ENCODE data around the gene LIMK2.
"Not testable (repeated sequence)": the region's sequence is repeated elsewhere in the genome, so short reads cannot be mapped to it uniquely, and the experiment has no call there.

Gene LIMK2

DNA sequence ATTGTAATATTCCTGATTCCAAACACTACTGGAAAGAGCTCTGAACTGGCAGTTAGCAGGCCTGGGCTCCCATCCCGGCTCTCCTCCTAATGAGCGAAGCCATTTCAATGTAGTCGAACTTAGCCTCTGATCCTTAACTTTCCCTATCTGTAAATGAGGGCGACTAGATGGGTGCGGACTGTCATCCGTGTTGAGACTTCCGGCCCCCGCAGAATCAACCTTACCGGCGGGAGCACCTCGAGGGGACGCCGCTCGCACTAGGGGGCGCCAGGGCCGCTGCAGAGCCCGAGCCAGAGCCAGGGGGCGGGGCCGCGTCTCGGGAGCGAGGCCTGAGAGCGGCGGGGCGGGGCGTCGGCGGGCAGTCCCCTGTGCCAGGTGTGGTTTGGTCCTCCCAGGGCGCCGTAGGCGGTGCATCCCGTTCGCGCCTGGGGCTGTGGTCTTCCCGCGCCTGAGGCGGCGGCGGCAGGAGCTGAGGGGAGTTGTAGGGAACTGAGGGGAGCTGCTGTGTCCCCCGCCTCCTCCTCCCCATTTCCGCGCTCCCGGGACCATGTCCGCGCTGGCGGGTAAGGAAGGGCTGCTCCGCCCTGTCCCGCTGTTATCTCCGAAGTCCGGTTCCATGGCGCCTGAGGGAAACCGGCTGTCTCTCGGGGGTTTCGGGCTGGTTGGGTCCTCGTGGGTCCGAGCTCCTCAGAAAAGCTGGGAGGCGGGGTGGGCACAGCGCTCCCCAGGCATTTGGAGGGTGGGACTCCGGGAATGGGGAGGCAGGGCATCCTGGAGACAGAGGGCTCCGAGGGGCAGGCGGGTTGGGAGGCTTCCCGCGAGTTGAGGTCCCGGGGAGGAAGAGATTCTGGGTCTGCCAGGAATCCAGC, at the start of gene LIMK2:
LIMK2 (plus strand) TSS at position 437 of the 869 bp plus-strand sequence; CDS start at position 548, 111 bp downstream.
- DNase-seq (ENCODE audit: low spot score): peak; percentile 94

DNA sequence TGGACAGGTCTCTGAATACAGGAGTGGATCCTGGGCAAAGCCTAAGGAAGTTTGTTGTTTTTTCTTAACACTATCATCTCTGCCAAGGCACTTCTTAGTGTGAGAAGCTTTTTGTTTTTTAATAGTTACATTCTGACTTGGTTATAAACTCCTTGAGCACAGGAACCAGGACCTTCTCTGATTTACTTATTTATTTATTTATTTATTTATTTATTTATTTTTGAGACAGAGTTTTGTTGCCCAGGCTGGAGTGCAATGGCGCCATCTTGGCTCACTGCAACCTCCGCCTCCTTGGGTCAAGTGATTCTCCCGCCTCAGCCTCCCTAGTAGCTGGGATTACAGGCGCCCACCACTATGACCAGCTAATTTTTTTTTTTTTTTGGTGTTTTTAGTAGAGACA, 41.1 kb upstream of the LIMK2 start:
- DNase-seq (ENCODE audit: low spot score): no peak

DNA sequence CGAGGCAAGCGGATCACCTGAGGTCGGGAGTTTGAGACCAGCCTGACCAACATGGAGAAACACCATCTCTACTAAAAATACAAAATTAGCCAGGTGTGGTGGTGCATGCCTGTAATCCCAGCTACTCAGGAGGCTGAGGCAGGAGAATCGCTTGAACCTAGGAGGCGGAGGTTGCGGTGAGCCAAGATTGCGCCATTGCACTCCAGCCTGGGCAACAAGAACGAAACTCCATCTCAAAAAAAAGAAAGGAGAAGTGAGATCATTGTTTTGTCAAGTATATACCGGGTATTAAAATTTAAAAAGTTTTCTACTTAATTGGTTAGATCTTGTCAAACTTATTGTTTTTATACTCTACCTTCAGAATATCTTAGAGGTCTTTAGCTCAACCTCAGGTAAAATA, 40.4 kb upstream of the LIMK2 start:
- not testable (repeated sequence) for DNase-seq (ENCODE audit: low spot score)

DNA sequence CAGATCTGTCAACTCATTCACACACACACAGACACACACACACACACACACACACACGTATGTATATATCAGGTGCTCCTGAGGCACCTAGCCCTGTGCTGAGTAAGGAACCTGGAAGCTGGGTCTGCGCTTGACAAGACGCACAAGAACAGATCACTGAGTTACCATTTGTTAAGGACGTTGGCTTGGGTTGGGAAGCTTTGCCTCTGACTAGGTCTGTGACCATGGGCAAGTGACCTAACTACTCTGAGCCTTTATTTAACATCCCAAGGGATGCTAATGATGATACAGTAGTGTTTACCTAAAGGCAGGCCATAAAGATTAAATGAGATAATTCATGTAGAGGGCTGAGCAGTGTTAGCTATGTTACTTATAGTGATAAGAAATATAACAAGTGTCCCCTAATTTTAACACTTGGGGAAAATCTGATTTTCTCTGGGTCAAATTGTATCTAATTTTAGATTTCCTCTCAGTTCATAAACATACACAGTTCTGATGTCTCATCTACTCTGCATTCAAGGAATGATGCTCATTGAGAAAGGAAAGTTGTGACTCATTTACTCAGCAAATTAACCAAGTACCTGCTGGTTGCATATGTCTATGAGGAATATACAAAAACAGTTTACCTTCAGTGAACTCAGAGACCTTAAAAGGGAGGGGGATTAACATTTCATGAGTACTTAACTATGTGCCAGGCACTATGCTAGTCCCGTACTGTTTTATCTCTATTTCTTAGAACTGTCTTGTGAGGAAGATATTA, 38.5 kb upstream of the LIMK2 start:
- no peak for DNase-seq (ENCODE audit: low spot score)

DNA sequence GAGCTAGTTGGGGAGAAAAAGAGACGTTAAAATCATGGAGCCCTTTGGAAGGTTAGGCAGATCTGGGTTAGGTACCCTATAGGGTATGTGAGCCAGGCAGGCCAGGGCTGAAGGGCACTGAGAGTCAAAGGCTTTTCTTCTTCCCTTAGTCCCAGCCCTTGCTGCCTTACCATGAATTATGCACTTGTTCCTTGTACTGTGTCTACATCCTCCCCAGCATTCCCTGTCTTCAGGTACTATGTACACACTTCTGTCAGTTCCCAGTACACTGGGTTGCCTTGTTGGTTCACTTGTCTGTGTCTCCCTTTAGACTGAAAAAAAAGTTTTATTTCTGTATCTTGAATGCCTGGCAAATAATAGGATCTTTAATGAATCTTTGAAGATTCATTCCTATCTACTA, 35.2 kb upstream of the LIMK2 start:
- DNase-seq (ENCODE audit: low spot score): no peak

DNA sequence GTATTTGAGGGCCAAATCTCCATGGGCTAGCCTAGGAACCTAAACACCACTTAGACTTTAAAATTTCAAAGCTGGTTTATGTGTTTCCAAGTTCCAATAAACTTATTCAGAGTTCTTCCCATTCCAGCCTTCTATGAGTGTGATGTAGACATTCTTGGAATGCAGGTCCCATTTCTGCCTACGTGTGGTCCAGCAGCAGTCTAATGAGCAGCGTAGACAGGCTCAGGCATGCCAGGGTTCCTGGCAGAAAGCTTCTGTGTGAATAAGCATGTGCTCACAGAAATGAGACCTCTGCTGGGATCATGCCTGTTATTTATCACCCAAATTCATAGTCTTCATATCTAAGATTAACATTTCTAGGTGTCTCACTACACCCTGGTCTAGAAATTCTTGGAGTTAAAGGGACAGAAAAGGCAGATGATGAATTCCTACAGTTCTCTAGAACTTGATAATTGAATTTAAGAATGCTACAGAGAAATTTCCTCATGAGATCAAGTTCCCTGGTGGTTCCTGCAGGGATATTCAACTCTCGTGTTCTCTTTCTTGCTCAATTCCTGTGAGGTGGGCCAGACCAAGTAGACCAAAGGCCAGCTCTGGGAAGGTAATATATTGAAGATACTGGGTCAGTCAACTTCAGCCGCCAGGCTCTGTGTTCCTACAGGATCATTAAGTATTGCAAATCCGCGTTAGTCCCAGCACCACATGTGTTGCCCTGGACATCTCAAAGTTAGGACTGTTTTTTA, 34.5 kb upstream of the LIMK2 start:
- no peak for DNase-seq (ENCODE audit: low spot score)

DNA sequence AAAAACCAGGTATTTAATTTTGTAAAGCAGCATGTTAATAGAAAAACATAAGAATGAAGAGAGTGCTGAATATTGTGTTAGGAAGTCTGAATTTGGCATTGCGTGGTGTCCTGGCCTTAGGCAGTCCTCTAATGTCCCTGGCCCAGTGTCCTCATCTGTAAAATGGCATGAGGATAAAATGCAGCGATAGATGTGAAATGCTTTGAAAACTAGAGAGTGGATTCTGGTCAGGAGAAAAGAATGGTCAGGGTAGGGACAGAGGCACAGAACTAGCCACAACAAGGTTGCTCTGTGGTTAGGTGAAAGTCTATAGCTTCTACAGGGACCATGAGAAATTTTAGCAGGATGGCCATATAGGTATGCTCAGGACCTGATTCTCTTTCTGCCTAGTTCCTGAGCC, 33.2 kb upstream of the LIMK2 start:
- DNase-seq (ENCODE audit: low spot score): no peak

DNA sequence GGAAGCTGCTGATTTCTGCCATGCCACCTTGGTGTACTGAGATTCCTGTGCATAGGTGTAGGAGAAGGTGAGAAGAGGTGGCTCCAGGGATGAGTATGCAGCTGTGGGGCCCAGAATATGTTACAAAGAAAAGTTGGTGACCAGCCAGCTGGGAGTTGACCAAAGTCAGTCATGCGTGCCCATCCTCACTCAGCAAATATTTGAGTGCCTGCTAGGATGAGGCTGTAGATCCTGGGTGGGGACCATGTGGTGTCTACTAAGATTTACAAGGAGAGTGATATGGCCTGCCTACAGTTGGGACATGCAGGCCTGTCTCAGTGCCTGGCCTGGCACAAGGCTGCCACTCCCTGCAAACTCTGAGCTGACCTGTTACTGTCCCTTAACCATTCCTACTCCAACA, 32.8 kb upstream of the LIMK2 start:
- DNase-seq (ENCODE audit: low spot score): no peak

DNA sequence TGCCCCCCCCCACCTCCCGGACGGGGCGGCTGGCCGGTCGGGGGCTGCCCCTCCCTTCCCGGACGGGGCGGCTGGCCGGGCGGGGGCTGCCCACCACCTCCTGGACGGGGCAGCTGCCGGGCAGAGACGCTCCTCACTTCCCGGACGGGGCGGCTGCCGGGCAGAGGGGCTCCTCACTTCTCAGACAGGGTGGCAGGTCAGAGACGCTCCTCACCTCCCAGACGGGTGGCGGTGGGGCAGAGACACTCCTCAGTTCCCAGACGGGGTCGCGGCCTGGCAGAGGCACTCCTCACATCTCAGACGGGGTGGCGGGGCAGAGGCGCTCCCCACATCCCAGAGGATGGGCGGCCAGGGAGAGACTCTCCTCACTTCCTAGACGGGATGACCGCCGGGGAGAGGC, 28.1 kb upstream of the LIMK2 start:
- no peak for DNase-seq (ENCODE audit: low spot score)

DNA sequence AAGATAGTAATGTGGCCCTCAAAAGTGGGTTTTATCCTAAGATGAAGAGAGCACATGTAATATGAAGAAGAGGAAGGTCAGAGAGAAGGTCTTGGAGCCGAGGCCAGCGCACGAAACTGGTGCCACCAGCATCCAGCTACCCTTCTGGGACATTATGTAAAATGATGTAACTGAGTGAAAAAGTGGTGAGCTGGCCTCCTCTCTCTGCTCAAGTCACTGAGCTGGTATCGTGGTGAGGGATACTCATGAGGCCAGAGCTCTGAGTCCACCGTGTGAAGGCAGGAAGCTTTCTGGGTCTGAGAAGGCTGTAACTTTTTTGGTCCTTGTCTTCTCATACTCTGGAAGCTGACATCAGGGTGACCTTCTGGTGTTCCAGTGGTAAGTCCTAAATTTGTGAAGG, 27.0 kb upstream of the LIMK2 start:
- DNase-seq (ENCODE audit: low spot score): no peak

DNA sequence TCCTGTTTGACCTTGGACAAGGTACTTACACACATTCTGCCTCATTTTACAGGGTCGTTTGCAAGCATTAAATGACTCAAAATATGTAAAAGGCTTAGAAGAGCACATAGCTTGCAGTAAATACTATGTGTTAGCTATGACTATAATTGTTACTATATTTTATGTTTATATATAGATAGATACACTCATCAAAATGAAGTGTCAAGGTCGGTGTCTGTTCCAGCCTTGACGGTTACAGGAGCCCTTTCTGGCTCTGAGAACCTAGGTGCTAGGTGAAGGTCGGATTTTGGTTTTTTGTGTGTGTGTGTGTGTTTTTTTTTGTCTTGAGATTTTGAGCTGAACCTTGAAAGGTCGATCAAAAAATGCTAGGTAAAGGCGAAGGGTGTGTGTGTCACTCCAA, 24.5 kb upstream of the LIMK2 start:
- DNase-seq (ENCODE audit: low spot score): no peak

DNA sequence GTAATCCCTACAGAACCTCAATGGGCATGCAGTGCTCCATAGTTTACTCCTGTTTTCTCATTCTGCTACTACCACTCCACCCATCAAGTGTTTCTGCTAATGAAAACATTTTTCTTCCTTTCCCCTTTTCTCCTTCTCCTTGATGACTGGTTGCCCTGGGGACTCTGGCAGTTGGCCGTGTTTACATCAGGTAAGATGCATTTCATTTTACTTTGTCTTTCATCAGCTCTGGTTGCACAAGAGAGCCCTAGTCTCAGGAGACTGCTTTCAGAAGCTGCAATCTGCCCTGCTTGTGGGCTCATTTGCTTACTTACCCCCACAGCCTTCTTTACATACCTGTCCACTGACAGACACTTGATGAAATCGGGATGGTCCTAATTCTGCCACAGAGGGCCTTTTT, 19.6 kb upstream of the LIMK2 start:
- DNase-seq (ENCODE audit: low spot score): peak; percentile 12

DNA sequence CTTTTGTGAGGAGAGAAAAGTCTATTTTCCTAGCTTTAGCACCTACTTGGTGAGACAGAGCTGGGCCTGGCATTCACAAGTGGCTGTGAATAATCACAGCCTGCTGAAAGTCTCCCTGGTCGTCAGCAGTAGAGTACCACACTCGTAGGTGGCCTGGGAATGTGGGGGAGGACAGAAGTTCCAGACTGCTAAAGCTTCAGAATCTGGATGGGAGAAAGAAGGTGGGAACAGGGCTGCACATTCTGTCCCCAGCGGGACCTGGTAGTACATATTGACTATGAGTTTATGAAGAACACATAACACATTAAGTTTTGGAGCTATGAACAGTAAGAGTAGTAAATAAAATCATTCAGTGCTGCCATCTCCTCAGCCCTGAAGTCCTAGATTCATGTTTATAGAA, 19.0 kb upstream of the LIMK2 start:
- no peak for DNase-seq (ENCODE audit: low spot score)

DNA sequence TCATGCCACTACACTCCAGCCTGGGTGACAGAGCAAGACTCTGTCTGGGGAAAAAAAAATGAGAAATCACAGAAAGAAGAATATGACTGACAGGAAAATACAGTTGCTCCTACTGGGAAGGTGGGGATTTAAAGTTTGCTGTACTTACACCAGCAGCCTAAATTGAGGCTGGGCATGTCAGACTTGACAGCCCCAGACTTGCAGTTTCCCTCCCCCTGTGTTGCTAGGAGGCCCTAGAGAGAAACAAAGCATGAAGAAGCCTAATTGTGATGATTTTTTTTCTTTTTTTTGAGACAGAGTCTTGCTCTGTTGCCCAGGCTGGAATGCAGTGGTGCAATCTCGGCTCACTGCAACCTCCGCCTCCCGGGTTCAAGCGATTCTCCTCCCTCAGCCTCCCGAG, 17.4 kb upstream of the LIMK2 start:
- DNase-seq (ENCODE audit: low spot score): not testable (repeated sequence)

DNA sequence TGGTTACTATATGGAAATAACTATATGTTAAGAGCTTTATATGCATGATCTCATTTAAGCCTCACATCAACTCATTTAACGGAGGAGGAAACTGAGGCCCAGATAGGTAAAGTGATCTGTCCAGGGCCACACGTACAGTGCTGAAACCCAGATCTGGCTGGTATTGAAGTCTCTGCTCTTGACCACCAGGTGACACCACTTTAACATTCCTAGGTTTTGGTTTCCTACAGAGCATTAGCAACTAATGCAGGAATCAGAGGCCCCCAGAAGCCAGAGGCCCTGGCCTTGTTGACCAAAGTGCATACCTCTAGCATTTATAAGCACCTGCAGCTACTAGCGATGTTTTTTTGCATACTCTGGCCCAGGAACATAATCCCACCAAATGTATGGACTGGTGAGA, 12.9 kb upstream of the LIMK2 start:
- DNase-seq (ENCODE audit: low spot score): no peak

DNA sequence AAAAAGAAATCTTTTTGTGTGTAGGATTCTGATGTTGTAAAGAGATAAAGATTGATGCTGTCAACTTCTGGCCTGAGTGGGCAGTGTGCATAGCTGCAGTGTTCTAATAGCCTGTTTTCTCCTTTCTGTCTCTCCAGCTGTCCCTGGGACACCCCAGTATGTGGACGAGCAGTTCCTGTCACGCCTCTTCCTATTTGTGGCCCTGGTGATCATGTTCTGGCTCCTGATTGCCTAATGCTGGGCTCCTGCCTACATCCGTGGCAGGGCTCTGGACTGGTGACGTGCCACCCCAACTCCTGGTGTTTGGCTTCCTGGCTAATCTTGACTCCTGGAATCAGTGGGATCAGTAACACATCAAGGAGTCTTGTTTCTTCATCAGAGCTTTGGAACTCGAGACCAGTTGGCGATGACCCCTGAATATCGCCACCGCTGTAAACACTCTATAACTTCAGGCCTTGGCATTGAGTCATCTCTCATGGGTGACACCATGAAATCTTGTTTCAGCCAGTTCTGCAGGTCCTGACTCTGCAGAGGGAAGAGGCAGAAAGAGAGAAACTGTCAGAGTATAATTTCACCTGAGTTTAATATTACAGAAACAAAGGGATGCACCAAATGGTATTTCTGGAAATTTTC, 7.6 kb upstream of the LIMK2 start:
- DNase-seq (ENCODE audit: low spot score): not testable (repeated sequence)

DNA sequence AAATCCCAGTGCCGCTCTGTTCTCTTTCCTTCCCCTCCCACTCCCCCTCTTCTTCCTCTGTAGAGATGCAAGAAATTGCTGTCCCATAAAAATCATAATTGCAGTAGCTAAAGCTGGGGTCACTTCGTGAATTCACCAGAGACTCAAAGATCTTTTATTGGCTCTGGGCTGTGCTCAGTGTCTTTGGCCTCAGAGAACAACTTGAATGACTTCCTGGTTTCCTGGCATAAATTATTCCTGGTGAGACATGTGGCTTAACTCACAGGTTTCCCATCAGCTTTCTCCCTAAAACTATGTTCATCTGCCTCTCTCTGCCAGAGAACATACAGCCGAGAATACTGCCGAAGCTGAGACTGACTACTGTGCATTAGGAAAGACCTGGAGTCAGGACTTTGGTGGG, 7.0 kb upstream of the LIMK2 start:
- DNase-seq (ENCODE audit: low spot score): not testable (repeated sequence)

DNA sequence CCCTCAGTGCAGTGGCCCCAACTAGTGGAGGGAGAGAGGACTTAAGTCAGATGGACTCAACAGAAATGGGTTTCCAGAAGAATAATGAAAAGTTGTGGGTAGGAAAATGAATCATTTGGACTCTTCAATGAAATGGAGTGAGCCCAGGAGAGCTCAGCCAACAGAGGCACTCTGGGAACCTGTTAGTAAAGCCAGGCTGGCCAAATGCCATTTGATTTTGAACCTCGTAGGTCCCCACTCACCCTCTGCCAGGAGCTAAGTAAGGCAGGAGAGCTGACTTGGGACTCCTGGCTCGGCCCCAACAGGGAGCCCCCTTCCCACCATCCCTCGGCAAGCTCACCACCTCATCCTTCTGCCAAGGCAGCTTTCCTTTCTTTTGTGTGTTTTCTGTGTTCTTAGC, 5.6 kb upstream of the LIMK2 start:
- not testable (repeated sequence) for DNase-seq (ENCODE audit: low spot score)

DNA sequence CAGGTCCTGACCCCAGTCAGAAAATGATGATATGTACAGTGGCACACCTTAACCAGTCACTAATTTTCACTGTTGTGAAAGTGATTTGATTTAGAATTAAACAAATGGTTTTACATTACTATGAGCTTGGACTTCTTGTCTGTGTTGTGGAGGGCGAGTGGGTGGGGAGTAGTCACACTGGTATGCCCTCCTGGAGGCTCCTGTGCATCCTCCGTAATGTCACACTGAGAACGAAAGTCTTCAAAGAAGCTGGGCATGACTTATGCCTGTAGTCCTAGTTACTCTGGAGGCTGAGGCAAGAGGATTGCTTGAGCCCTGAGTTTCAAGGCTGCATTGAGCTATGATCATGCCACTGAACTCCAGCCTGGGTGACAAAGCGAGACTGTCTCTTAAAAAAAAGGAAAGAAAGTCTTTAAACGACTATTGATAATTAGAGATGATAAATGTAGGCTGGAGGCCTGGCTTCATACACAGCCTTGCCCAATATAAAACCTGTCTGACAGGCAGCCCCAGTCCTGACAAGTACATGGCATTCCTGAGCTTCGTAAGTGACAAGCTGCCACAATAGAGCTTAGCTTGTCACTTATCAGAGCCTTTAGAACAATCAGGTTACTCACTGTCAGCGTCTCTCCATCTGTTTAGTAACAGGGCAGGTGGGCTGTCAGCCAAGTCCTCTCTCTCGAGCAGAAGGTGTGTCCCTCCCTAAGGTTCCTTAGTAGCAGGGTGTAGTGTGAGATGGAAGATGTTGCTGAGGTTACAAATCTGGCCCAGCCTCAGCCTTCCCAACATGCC, 5.0 kb upstream of the LIMK2 start:
- no peak for DNase-seq (ENCODE audit: low spot score)

DNA sequence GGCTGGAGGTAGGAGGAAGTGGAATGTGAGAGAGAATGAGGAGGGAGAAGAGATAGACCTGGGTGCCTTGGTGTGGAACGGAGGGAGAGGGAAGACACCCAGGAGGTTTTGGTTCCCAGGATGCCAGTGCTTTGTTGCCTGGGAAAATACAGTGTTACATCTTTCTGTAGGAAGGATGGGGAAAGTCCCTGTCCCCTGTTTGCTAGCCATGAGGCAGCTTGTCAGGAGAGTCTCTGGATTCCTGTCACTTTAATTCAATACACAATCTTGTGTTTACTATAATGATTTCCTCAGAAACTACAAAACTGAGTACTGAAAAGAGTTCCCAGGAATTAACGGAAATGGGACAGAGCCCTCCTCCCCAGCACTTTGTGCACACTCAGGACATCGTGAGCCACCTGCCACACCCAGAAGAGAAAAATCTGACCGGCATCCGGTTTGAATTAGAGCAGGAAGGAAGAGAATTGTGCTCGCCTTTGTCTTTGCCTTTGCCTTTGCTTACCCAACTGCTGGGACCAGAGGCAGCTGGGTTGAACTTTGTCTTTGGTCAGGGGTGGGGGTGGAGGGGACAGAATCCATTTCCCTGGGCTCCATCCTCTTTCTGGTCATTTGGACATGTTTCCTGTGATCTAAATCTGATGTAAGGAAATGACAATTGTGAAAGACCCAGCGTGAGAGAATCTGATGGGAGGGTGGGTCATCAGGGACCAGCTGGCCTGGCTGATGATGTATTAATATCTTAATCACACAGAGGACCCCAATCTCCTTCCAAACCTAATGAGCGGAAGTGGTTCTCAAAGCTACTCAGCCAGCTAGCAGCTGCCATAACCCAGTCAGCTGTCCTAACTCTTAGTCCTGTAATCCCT, 1.3 kb upstream of the LIMK2 start:
- peak; percentile 54 for DNase-seq (ENCODE audit: low spot score)

Measured in NAMALWA (cell line).